WTC11 (cell line): ENCODE results near the gene RFC2. TPM values are rescaled to one million over a fixed set of nuclear protein-coding genes. Genes with fewer than 3 reads are reported as not detected.
"Not testable (repeated sequence)": the region's sequence is repeated elsewhere in the genome, so short reads cannot be mapped to it uniquely, and the experiment has no call there.

ENCODE experiments used
- ATAC-seq: fragments of 200-7000 bp; cut with Tn5 transposase; 2 replicates; pipeline ENCODE4 v1.10.0; 2021; ENCODE audit warnings: mild to moderate bottlenecking, moderate library complexity
- CTCF ChIA-PET: fragments of 300-600 bp; sonication (Branson Sonifier 250); formaldehyde crosslinking; loops from one replicate; lab custom pipeline; 2021; ENCODE audit warnings: antibody characterized with exemption; lab: Charles Lee
- POLR2A ChIA-PET: fragments of 350-600 bp; sonication (Branson Sonifier 250); formaldehyde crosslinking; loops from one replicate; lab custom pipeline; 2021; ENCODE audit warnings: antibody characterized with exemption; lab: Charles Lee
- DNase-seq: peaks from one replicate; pipeline ENCODE4 v3.0.0; 2021; ENCODE audit warnings: low spot score
- H3K27ac Mint-ChIP-seq: 2 replicates; pipeline ENCODE4 v1.8.0; 2021; ENCODE audit warnings: mixed read lengths
- H3K27me3 Mint-ChIP-seq: 2 replicates; pipeline ENCODE4 v1.8.0; 2021; ENCODE audit warnings: low read depth, mild to moderate bottlenecking, moderate library complexity, mixed read lengths
- H3K36me3 Mint-ChIP-seq: 2 replicates; pipeline ENCODE4 v1.8.0; 2021; ENCODE audit warnings: mixed read lengths
- H3K4me1 Mint-ChIP-seq: 2 replicates; pipeline ENCODE4 v1.8.0; 2022; ENCODE audit warnings: mixed read lengths
- H3K4me3 Mint-ChIP-seq: 2 replicates; pipeline ENCODE4 v1.8.0; 2021; ENCODE audit warnings: mild to moderate bottlenecking, moderate library complexity, mixed read lengths
- H3K9me3 Mint-ChIP-seq: 2 replicates; pipeline ENCODE4 v1.8.0; 2021; ENCODE audit warnings: mixed read lengths
- ARID4B ChIP-seq: sonication (generic); formaldehyde crosslinking; IDR thresholded peaks from 2 replicates; pipeline ENCODE4 v1.8.0; 2023; ENCODE audit warnings: missing genetic modification reagents, mild to moderate bottlenecking, borderline replicate concordance
- ATF2 ChIP-seq: sonication (generic); formaldehyde crosslinking; IDR thresholded peaks from 2 replicates; pipeline ENCODE4 v1.8.1; 2022; ENCODE audit warnings: low read depth, missing genetic modification reagents, borderline replicate concordance
- ATF3 ChIP-seq: sonication (generic); formaldehyde crosslinking; conservative IDR thresholded peaks from 2 replicates; pipeline ENCODE4 v1.8.1; 2022; ENCODE audit warnings: mild to moderate bottlenecking, missing genetic modification reagents
- EMX1 ChIP-seq: fragments of 250-450 bp; sonication (Bioruptor Pico); IDR thresholded peaks from 2 replicates; pipeline ENCODE4 v1.8.0; 2021; ENCODE audit warnings: mild to moderate bottlenecking
- FOXP1 ChIP-seq: sonication (generic); formaldehyde crosslinking; IDR thresholded peaks from 2 replicates; pipeline ENCODE4 v1.8.0; 2022; ENCODE audit warnings: missing genetic modification reagents, mild to moderate bottlenecking, moderate library complexity, borderline replicate concordance
- GABPB1 ChIP-seq: sonication (generic); formaldehyde crosslinking; IDR thresholded peaks from 2 replicates; pipeline ENCODE4 v1.8.1; 2023; ENCODE audit warnings: mild to moderate bottlenecking, missing genetic modification reagents
- GTF2I ChIP-seq: fragments of 250-450 bp; sonication (Bioruptor Pico); conservative IDR thresholded peaks from 2 replicates; pipeline ENCODE4 v1.4.0; 2021; ENCODE audit warnings: mild to moderate bottlenecking
- MLX ChIP-seq: sonication (generic); formaldehyde crosslinking; IDR thresholded peaks from 2 replicates; pipeline ENCODE4 v1.8.1; 2023; ENCODE audit warnings: mild to moderate bottlenecking, missing genetic modification reagents, moderate library complexity
- MXD4 ChIP-seq: fragments of 250-450 bp; sonication (Bioruptor Pico); IDR thresholded peaks from 2 replicates; pipeline ENCODE4 v1.8.0; 2021; ENCODE audit warnings: mild to moderate bottlenecking, moderate library complexity, borderline replicate concordance
- NR3C1 ChIP-seq: sonication (generic); formaldehyde crosslinking; conservative IDR thresholded peaks from 2 replicates; pipeline ENCODE4 v1.8.1; 2023; ENCODE audit warnings: low read depth, mild to moderate bottlenecking, missing genetic modification reagents
- PREB ChIP-seq: sonication (generic); formaldehyde crosslinking; IDR thresholded peaks from 2 replicates; pipeline ENCODE4 v1.8.1; 2022; ENCODE audit warnings: mild to moderate bottlenecking, missing genetic modification reagents, moderate library complexity, borderline replicate concordance
- RORB ChIP-seq: fragments of 250-450 bp; sonication (Bioruptor Pico); IDR thresholded peaks from 2 replicates; pipeline ENCODE4 v1.9.0; 2021; ENCODE audit warnings: mild to moderate bottlenecking
- TEAD4 ChIP-seq: sonication (generic); formaldehyde crosslinking; IDR thresholded peaks from 2 replicates; pipeline ENCODE4 v1.8.0; 2022; ENCODE audit warnings: mild to moderate bottlenecking, missing genetic modification reagents
- TP53 ChIP-seq: sonication (generic); formaldehyde crosslinking; IDR thresholded peaks from 2 replicates; pipeline ENCODE4 v1.8.1; 2023; ENCODE audit warnings: mild to moderate bottlenecking, missing genetic modification reagents
- ZBTB21 ChIP-seq: sonication (generic); formaldehyde crosslinking; IDR thresholded peaks from 2 replicates; pipeline ENCODE4 v1.8.1; 2023; ENCODE audit warnings: mild to moderate bottlenecking, missing genetic modification reagents, borderline replicate concordance
- ZSCAN18 ChIP-seq: fragments of 250-450 bp; sonication (Bioruptor Pico); IDR thresholded peaks from 2 replicates; pipeline ENCODE4 v2.1.2; 2022; ENCODE audit warnings: mild to moderate bottlenecking, moderate library complexity
- total RNA-seq: library from RNA; stranded (reverse); gene quantifications from 3 replicates; pipeline ENCODE4 v1.2.3, GENCODE V29; 2021

Gene RFC2
- total RNA-seq, 1 experiment from 2014 or later = 80.7 TPM

GRCh38 chr7:74258639-74259038 is 4.4 kb upstream of the RFC2 start (continued):
- no peak for TF ChIP-seq ARID4B (CRISPR knock-in tag)
- TF ChIP-seq TP53 (CRISPR knock-in tag) = no peak
- TF ChIP-seq TEAD4 = no peak
- no peak for TF ChIP-seq PREB (CRISPR knock-in tag)
- TF ChIP-seq EMX1 (CRISPR knock-in tag) = no peak
- no peak for TF ChIP-seq GTF2I (CRISPR knock-in tag)
- TF ChIP-seq NR3C1 (CRISPR knock-in tag) = no peak

GRCh38 chr7:74256491-74257408 is 2.6 kb upstream of the RFC2 start:
- TF ChIP-seq ATF3 (no peak), MXD4 (CRISPR knock-in tag) (no peak), MLX (CRISPR knock-in tag) (no peak), FOXP1 (CRISPR knock-in tag) (no peak), NR3C1 (CRISPR knock-in tag) (no peak), TP53 (CRISPR knock-in tag) (no peak), GABPB1 (CRISPR knock-in tag) (no peak), ATF2 (CRISPR knock-in tag) (no peak), TEAD4 (no peak), ZBTB21 (no peak), ZSCAN18 (no peak), RORB (CRISPR knock-in tag) (no peak)
- TF ChIP-seq, all 79 proteins: peak for 0
- ChIA-PET POLR2A (no interaction called here), CTCF (interaction anchor here (0.6 to 1.6 kb wide), 4 partner anchors 50 to 149 kb away, joined by 3 to 7 read pairs (median 6); no protein-coding TSS in a partner anchor)
- no peaks in the 10 kb centered on the region for H3K9me3 Mint-ChIP-seq
- peaks cover 3% of the 10 kb centered on the region for H3K4me1 Mint-ChIP-seq
- peak overlapping the region; percentile 94 for H3K4me3 Mint-ChIP-seq
- ATAC-seq = no peak
- H3K27me3 Mint-ChIP-seq = no peaks in the 10 kb centered on the region
- H3K36me3 Mint-ChIP-seq = peaks cover 5% of the 10 kb centered on the region
- H3K27ac Mint-ChIP-seq = peak overlapping the region; percentile 55
- no peak for DNase-seq

GRCh38 chr7:74255461-74255860 is 1.3 kb upstream of the RFC2 start:
- H3K27me3 Mint-ChIP-seq, DNase-seq, H3K4me1 Mint-ChIP-seq, POLR2A ChIA-PET, H3K27ac Mint-ChIP-seq, H3K9me3 Mint-ChIP-seq, ATAC-seq: not testable (repeated sequence)
- peaks cover 15% of the 10 kb centered on the region for H3K36me3 Mint-ChIP-seq
- peak overlapping the region; percentile 94 for H3K4me3 Mint-ChIP-seq
- CTCF ChIA-PET = interaction anchor here (1.4 to 2.2 kb wide), 3 partner anchors 9 to 147 kb away, joined by 4 to 9 read pairs (median 5); no protein-coding TSS in a partner anchor
